WTC11 (cell line): ENCODE results near the gene MRPL19. TPM values are rescaled to one million over a fixed set of nuclear protein-coding genes. Genes with fewer than 3 reads are reported as not detected.

Experiments
- ATAC-seq: fragments of 200-7000 bp; cut with Tn5 transposase; 2 replicates; pipeline ENCODE4 v1.10.0; 2021; ENCODE audit warnings: mild to moderate bottlenecking, moderate library complexity
- CTCF ChIA-PET: fragments of 300-600 bp; sonication (Branson Sonifier 250); formaldehyde crosslinking; loops from one replicate; lab custom pipeline; 2021; ENCODE audit warnings: antibody characterized with exemption; lab: Charles Lee
- POLR2A ChIA-PET: fragments of 350-600 bp; sonication (Branson Sonifier 250); formaldehyde crosslinking; loops from one replicate; lab custom pipeline; 2021; ENCODE audit warnings: antibody characterized with exemption; lab: Charles Lee
- DNase-seq: peaks from one replicate; pipeline ENCODE4 v3.0.0; 2021; ENCODE audit warnings: low spot score
- H3K27ac Mint-ChIP-seq: 2 replicates; pipeline ENCODE4 v1.8.0; 2021; ENCODE audit warnings: mixed read lengths
- H3K27me3 Mint-ChIP-seq: 2 replicates; pipeline ENCODE4 v1.8.0; 2021; ENCODE audit warnings: low read depth, mild to moderate bottlenecking, moderate library complexity, mixed read lengths
- H3K36me3 Mint-ChIP-seq: 2 replicates; pipeline ENCODE4 v1.8.0; 2021; ENCODE audit warnings: mixed read lengths
- H3K4me1 Mint-ChIP-seq: 2 replicates; pipeline ENCODE4 v1.8.0; 2022; ENCODE audit warnings: mixed read lengths
- H3K4me3 Mint-ChIP-seq: 2 replicates; pipeline ENCODE4 v1.8.0; 2021; ENCODE audit warnings: mild to moderate bottlenecking, moderate library complexity, mixed read lengths
- H3K9me3 Mint-ChIP-seq: 2 replicates; pipeline ENCODE4 v1.8.0; 2021; ENCODE audit warnings: mixed read lengths
- ATF2 ChIP-seq: sonication (generic); formaldehyde crosslinking; IDR thresholded peaks from 2 replicates; pipeline ENCODE4 v1.8.1; 2022; ENCODE audit warnings: low read depth, missing genetic modification reagents, borderline replicate concordance
- ATF3 ChIP-seq: sonication (generic); formaldehyde crosslinking; conservative IDR thresholded peaks from 2 replicates; pipeline ENCODE4 v1.8.1; 2022; ENCODE audit warnings: mild to moderate bottlenecking, missing genetic modification reagents
- FOXJ3 ChIP-seq: sonication (generic); formaldehyde crosslinking; IDR thresholded peaks from 2 replicates; pipeline ENCODE4 v1.9.0; 2021; ENCODE audit warnings: missing genetic modification reagents, mild to moderate bottlenecking, borderline replicate concordance
- IRF2 ChIP-seq: sonication (generic); formaldehyde crosslinking; IDR thresholded peaks from 2 replicates; pipeline ENCODE4 v1.8.0; 2022; ENCODE audit warnings: low read depth, missing genetic modification reagents, borderline replicate concordance
- RELA ChIP-seq: sonication (generic); formaldehyde crosslinking; IDR thresholded peaks from 2 replicates; pipeline ENCODE4 v1.8.1; 2022; ENCODE audit warnings: missing genetic modification reagents, mild to moderate bottlenecking, borderline replicate concordance
- STAT6 ChIP-seq: sonication (generic); formaldehyde crosslinking; conservative IDR thresholded peaks from 2 replicates; pipeline ENCODE4 v1.8.1; 2023; ENCODE audit warnings: mild to moderate bottlenecking, low read depth, missing genetic modification reagents, moderate library complexity
- ZNF138 ChIP-seq: sonication (generic); formaldehyde crosslinking; conservative IDR thresholded peaks from 2 replicates; pipeline ENCODE4 v1.8.1; 2022; ENCODE audit warnings: mild to moderate bottlenecking, moderate library complexity, missing genetic modification reagents
- ZNF219 ChIP-seq: sonication (generic); formaldehyde crosslinking; IDR thresholded peaks from 2 replicates; pipeline ENCODE4 v1.8.0; 2023; ENCODE audit warnings: missing genetic modification reagents, mild to moderate bottlenecking, borderline replicate concordance
- ZNF263 ChIP-seq: sonication (generic); formaldehyde crosslinking; IDR thresholded peaks from 2 replicates; pipeline ENCODE4 v1.8.1; 2022; ENCODE audit warnings: low read depth, mild to moderate bottlenecking, moderate library complexity, missing genetic modification reagents
- ZNF396 ChIP-seq: fragments of 250-450 bp; sonication (Bioruptor Pico); IDR thresholded peaks from 2 replicates; pipeline ENCODE4 v1.8.0; 2021; ENCODE audit warnings: mild to moderate bottlenecking, moderate library complexity, borderline replicate concordance
- total RNA-seq: library from RNA; stranded (reverse); gene quantifications from 3 replicates; pipeline ENCODE4 v1.2.3, GENCODE V29; 2021
- TF ChIP-seq, protein P1 (sequence below): sonication (generic); formaldehyde crosslinking; IDR thresholded peaks from 2 replicates; pipeline ENCODE4 v1.8.0; 2022; ENCODE audit warnings: mild to moderate bottlenecking, missing genetic modification reagents
- TF ChIP-seq, protein P2 (sequence below): sonication (generic); formaldehyde crosslinking; IDR thresholded peaks from 2 replicates; pipeline ENCODE4 v1.8.0; 2022; ENCODE audit warnings: mild to moderate bottlenecking, missing genetic modification reagents
- TF ChIP-seq, protein P3 (sequence below): sonication (generic); formaldehyde crosslinking; IDR thresholded peaks from 2 replicates; pipeline ENCODE4 v1.8.1; 2023; ENCODE audit warnings: mild to moderate bottlenecking, missing genetic modification reagents
- TF ChIP-seq, protein P4 (sequence below): sonication (generic); formaldehyde crosslinking; IDR thresholded peaks from 2 replicates; pipeline ENCODE4 v1.8.0; 2023; ENCODE audit warnings: missing genetic modification reagents
- TF ChIP-seq, protein P5 (sequence below): fragments of 250-450 bp; sonication (Bioruptor Pico); IDR thresholded peaks from 2 replicates; pipeline ENCODE4 v1.9.0; 2021; ENCODE audit warnings: mild to moderate bottlenecking, borderline replicate concordance
- TF ChIP-seq, protein P6 (sequence below): sonication (generic); formaldehyde crosslinking; IDR thresholded peaks from 2 replicates; pipeline ENCODE4 v1.8.1; 2022; ENCODE audit warnings: low read depth, mild to moderate bottlenecking, moderate library complexity, missing genetic modification reagents, borderline replicate concordance

The MRPL19 gene
- total RNA-seq, 1 experiment from 2014 or later: 65.8 TPM

DNA sequence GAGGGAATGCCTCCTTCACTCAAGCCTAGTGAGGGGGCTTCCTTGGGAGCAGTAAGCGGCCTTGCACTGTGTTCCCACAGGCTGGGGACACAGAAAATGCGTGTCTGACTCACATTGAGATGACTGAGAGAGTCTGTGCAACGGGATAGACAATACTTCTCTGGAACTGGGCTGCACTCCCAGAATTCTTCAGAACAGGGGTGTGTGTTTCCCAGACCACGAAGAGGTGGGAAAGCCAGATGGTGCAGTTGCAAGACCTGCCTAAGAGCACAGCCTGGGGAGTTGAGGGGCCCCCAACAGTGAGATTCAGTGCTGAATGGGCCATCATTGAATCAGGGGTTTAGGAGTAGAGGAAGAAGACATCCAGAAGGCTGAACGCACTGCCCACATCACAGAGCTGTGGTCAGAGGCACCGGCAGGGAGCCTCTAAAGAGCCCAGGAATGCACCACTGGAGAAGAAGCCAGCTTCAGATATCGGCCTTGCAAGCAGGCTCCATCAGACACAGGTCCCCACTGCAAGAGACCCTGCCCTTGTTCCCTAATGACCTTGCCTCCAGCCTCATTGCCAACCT, 36.6 kb upstream of the MRPL19 start:
- Mint-ChIP-seq H3K27ac (no peak overlapping the region), H3K27me3 (peaks cover 16% of the 10 kb centered on the region), H3K4me1 (peaks cover 13% of the 10 kb centered on the region), H3K9me3 (peaks cover 9% of the 10 kb centered on the region), H3K4me3 (no peak overlapping the region), H3K36me3 (no peaks in the 10 kb centered on the region)
- ChIA-PET POLR2A (no interaction called here), CTCF (interaction anchor here (0.8 to 3.4 kb wide), 7 partner anchors 18 to 690 kb away, joined by 3 to 55 read pairs (median 3); no protein-coding TSS in a partner anchor)
- ATAC-seq: no peak
- TF ChIP-seq ZNF138 (CRISPR knock-in tag): no peak
- TF ChIP-seq, protein P1, sequence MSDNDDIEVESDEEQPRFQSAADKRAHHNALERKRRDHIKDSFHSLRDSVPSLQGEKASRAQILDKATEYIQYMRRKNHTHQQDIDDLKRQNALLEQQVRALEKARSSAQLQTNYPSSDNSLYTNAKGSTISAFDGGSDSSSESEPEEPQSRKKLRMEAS (CRISPR knock-in tag): no peak
- no peak for TF ChIP-seq IRF2 (CRISPR knock-in tag)
- TF ChIP-seq, protein P2, sequence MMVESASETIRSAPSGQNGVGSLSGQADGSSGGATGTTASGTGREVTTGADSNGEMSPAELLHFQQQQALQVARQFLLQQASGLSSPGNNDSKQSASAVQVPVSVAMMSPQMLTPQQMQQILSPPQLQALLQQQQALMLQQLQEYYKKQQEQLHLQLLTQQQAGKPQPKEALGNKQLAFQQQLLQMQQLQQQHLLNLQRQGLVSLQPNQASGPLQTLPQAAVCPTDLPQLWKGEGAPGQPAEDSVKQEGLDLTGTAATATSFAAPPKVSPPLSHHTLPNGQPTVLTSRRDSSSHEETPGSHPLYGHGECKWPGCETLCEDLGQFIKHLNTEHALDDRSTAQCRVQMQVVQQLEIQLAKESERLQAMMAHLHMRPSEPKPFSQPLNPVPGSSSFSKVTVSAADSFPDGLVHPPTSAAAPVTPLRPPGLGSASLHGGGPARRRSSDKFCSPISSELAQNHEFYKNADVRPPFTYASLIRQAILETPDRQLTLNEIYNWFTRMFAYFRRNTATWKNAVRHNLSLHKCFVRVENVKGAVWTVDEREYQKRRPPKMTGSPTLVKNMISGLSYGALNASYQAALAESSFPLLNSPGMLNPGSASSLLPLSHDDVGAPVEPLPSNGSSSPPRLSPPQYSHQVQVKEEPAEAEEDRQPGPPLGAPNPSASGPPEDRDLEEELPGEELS (CRISPR knock-in tag): no peak
- TF ChIP-seq ATF3 (CRISPR knock-in tag): no peak
- no peak for TF ChIP-seq FOXJ3
- no peak for TF ChIP-seq ZNF263 (CRISPR knock-in tag)
- TF ChIP-seq, protein P3, sequence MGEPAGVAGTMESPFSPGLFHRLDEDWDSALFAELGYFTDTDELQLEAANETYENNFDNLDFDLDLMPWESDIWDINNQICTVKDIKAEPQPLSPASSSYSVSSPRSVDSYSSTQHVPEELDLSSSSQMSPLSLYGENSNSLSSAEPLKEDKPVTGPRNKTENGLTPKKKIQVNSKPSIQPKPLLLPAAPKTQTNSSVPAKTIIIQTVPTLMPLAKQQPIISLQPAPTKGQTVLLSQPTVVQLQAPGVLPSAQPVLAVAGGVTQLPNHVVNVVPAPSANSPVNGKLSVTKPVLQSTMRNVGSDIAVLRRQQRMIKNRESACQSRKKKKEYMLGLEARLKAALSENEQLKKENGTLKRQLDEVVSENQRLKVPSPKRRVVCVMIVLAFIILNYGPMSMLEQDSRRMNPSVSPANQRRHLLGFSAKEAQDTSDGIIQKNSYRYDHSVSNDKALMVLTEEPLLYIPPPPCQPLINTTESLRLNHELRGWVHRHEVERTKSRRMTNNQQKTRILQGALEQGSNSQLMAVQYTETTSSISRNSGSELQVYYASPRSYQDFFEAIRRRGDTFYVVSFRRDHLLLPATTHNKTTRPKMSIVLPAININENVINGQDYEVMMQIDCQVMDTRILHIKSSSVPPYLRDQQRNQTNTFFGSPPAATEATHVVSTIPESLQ (CRISPR knock-in tag): no peak
- TF ChIP-seq, protein P4, sequence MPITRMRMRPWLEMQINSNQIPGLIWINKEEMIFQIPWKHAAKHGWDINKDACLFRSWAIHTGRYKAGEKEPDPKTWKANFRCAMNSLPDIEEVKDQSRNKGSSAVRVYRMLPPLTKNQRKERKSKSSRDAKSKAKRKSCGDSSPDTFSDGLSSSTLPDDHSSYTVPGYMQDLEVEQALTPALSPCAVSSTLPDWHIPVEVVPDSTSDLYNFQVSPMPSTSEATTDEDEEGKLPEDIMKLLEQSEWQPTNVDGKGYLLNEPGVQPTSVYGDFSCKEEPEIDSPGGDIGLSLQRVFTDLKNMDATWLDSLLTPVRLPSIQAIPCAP (CRISPR knock-in tag): no peak
- no peak for TF ChIP-seq RELA (CRISPR knock-in tag)
- no peak for TF ChIP-seq STAT6 (CRISPR knock-in tag)
- TF ChIP-seq ATF2 (CRISPR knock-in tag): no peak
- TF ChIP-seq ZNF396: no peak
- TF ChIP-seq ZNF219 (CRISPR knock-in tag): no peak
- DNase-seq: no peak

- Mint-ChIP-seq H3K27ac (no peak overlapping the region), H3K36me3 (no peaks in the 10 kb centered on the region), H3K4me1 (peaks cover 13% of the 10 kb centered on the region), H3K4me3 (no peak overlapping the region), H3K9me3 (peaks cover 6% of the 10 kb centered on the region), H3K27me3 (peaks cover 16% of the 10 kb centered on the region)
- POLR2A ChIA-PET: no interaction called here
- CTCF ChIA-PET: interaction anchor here (0.8 to 3.4 kb wide), 7 partner anchors 18 to 690 kb away, joined by 3 to 55 read pairs (median 3); no protein-coding TSS in a partner anchor
- ATAC-seq (no peak), DNase-seq (no peak)
- TF ChIP-seq, protein P5, sequence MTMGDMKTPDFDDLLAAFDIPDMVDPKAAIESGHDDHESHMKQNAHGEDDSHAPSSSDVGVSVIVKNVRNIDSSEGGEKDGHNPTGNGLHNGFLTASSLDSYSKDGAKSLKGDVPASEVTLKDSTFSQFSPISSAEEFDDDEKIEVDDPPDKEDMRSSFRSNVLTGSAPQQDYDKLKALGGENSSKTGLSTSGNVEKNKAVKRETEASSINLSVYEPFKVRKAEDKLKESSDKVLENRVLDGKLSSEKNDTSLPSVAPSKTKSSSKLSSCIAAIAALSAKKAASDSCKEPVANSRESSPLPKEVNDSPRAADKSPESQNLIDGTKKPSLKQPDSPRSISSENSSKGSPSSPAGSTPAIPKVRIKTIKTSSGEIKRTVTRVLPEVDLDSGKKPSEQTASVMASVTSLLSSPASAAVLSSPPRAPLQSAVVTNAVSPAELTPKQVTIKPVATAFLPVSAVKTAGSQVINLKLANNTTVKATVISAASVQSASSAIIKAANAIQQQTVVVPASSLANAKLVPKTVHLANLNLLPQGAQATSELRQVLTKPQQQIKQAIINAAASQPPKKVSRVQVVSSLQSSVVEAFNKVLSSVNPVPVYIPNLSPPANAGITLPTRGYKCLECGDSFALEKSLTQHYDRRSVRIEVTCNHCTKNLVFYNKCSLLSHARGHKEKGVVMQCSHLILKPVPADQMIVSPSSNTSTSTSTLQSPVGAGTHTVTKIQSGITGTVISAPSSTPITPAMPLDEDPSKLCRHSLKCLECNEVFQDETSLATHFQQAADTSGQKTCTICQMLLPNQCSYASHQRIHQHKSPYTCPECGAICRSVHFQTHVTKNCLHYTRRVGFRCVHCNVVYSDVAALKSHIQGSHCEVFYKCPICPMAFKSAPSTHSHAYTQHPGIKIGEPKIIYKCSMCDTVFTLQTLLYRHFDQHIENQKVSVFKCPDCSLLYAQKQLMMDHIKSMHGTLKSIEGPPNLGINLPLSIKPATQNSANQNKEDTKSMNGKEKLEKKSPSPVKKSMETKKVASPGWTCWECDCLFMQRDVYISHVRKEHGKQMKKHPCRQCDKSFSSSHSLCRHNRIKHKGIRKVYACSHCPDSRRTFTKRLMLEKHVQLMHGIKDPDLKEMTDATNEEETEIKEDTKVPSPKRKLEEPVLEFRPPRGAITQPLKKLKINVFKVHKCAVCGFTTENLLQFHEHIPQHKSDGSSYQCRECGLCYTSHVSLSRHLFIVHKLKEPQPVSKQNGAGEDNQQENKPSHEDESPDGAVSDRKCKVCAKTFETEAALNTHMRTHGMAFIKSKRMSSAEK: no peak
- no peak for TF ChIP-seq ZNF219 (CRISPR knock-in tag)
- TF ChIP-seq, protein P6, sequence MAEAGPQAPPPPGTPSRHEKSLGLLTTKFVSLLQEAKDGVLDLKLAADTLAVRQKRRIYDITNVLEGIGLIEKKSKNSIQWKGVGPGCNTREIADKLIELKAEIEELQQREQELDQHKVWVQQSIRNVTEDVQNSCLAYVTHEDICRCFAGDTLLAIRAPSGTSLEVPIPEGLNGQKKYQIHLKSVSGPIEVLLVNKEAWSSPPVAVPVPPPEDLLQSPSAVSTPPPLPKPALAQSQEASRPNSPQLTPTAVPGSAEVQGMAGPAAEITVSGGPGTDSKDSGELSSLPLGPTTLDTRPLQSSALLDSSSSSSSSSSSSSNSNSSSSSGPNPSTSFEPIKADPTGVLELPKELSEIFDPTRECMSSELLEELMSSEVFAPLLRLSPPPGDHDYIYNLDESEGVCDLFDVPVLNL: no peak
These were observed 35.9 kb upstream of the MRPL19 start for GRCh38 chr2:75610671-75611070.
